Spleen (tissue), 11 donors: ENCODE data around the gene APBB2. TPM values are rescaled to one million over a fixed set of nuclear protein-coding genes. Genes with fewer than 3 reads are reported as not detected.

Experiments
- DNase-seq: peaks from one replicate; pipeline ENCODE4 v3.0.0-alpha.2; 2020
- H3K27ac ChIP-seq, 8 donors: fragments of 200-600 bp; sonication (generic) in 7 of 8; 1 replicate in 4 of 8; 2 replicates in 4 of 8; pipeline versions ENCODE4 v1.5.0 to v1.8.0; 2016 to 2021; ENCODE audit warnings: inconsistent platforms in 4 of 8, mild to moderate bottlenecking in 4 of 8, moderate library complexity in 1 of 8
- H3K27me3 ChIP-seq, 7 donors: fragments of 200-600 bp; sonication (generic) in 6 of 7; replicated peaks in 1 of 7; 1 replicate in 4 of 7; 2 replicates in 3 of 7; pipeline versions ENCODE4 v1.5.0 to v1.8.0; 2016 to 2021; ENCODE audit warnings: inconsistent platforms in 3 of 7, mild to moderate bottlenecking in 1 of 7
- H3K36me3 ChIP-seq, 6 donors: fragments of 200-600 bp; sonication (generic) in 5 of 6; 1 replicate in 4 of 6; 2 replicates in 2 of 6; pipeline versions ENCODE4 v1.5.0 to v1.8.0; 2016 to 2021; ENCODE audit warnings: inconsistent platforms in 2 of 6
- H3K4me1 ChIP-seq, 6 donors: fragments of 200-600 bp; sonication (generic) in 5 of 6; 1 replicate in 3 of 6; 2 replicates in 3 of 6; pipeline versions ENCODE4 v1.5.0 to v1.8.0; 2016 to 2021; ENCODE audit warnings: inconsistent platforms in 3 of 6
- H3K4me3 ChIP-seq, 8 donors: fragments of 200-600 bp; sonication (generic) in 7 of 8; 1 replicate in 4 of 8; 2 replicates in 4 of 8; pipeline versions ENCODE4 v1.5.0 to v1.8.0; 2016 to 2021; ENCODE audit warnings: inconsistent platforms in 4 of 8, mild to moderate bottlenecking in 4 of 8, moderate library complexity in 2 of 8
- H3K9me3 ChIP-seq, 8 donors: fragments of 200-600 bp; sonication (generic) in 7 of 8; 1 replicate in 4 of 8; 2 replicates in 4 of 8; pipeline versions ENCODE4 v1.5.0 to v1.8.0; 2016 to 2021; ENCODE audit warnings: inconsistent platforms in 4 of 8
- POLR2A ChIP-seq, 3 donors: fragments of 450-650 bp; IDR thresholded peaks; one replicate each; pipeline ENCODE4 v1.5.1; 2017; ENCODE audit warnings: antibody characterized with exemption in 3 of 3, mild to moderate bottlenecking in 1 of 3
- POLR2AphosphoS5 ChIP-seq, 3 donors: sonication (generic); formaldehyde crosslinking; IDR thresholded peaks; one replicate each; pipeline ENCODE4 v1.5.1; 2017; ENCODE audit warnings: antibody characterized with exemption in 3 of 3
- WGBS, 5 donors: extraction: QIAGEN DNeasy Blood & Tissue Kit in 3 of 5; methylation state at CpG; one replicate each; pipeline versions ENCODE4 v1.1.5 to v1.1.7; 2013 to 2018; 5-methylcytosine and 5-hydroxymethylcytosine counted together
- intact Hi-C: fragments of 100-400 bp; cut with DNase I; formaldehyde crosslinking; loops from one replicate; pipeline ENCODE4 v1.15.0; 2023; ENCODE audit warnings: low total_unique reads
- polyA plus RNA-seq, 3 donors: library from polyadenylated mRNA; stranded (reverse); fragments of 200-250 nt; gene quantifications; one replicate each; pipeline ENCODE4 v1.2.1, GENCODE V29; 2013
- total RNA-seq, 7 donors: library from RNA; depleted of rRNA in 3 of 7; stranded (reverse); fragments of >200 nt in 3 of 7; fragmentation: NEBNext Ultra II Directional in 4 of 7; extraction: Animal tissue kit (Norgen Biotek cat#: 25700) in 4 of 7; gene quantifications; one replicate each; pipeline versions ENCODE4 v1.1.0 to v1.2.1, GENCODE V29; 2016 to 2021
- TF ChIP-seq, protein P1 (sequence below), 11 experiments: fragments of 200-600 bp in 7 of 11; fragments of 450-650 bp in 4 of 11; sonication (generic) in 4 of 11; IDR thresholded peaks in 8 of 11; conservative IDR thresholded peaks in 3 of 11; 1 replicate in 7 of 11; 2 replicates in 4 of 11; pipeline versions ENCODE4 v1.4.0 to v1.8.0; 2016 to 2021; ENCODE audit warnings: antibody characterized with exemption in 11 of 11, inconsistent platforms in 4 of 11, mild to moderate bottlenecking in 1 of 11
- donor health status: healthy with polysubstance abuse.
- donor health status: DM: no; HTN: no; CAD: no; lungs with moderate emphysema.
- donor health status: DM: no; HTN: no; CAD: no.
- donor health status: Bipolar disorder and iron deficiency.
- donor health status: healthy.
- donor health status: DM: no; HTN: no; CAD: no.
- donor health status: DM: yes; HTN: yes; CAD: no.

The APBB2 gene
- total and polyA plus RNA-seq, 10 donors, result 4.0 to 115 (median 76.7) TPM

DNA sequence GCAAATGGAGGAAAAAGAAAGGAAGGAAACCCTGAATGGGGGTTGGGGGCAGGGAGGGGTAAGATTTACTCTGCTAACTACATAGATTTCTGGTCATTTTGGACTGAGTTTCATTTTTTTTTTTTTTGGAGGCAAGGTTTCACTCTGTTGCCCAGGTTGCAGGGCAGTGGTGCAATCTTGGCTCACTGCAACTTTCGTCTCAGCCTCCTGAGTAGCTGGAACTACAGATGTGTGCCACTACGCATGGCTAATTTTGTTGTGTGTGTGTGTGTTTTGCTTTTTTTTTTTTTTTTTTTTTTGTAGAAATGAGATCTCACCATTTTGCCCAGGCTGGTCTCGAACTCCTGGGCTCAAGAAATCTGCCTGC, 223.5 kb downstream of the APBB2 start:
- WGBS, 5 donors, result 59 to 85% (median 67%) methylated on average over 3 of the region's 3 CpGs
- Histone ChIP-seq H3K9me3 (no peaks in the 10 kb centered on the region), H3K4me1 (peaks cover 0 to 35% (median 11%) of the 10 kb centered on the region in 6 donors), H3K4me3 (no peak overlapping the region), H3K36me3 (no peaks in the 10 kb centered on the region), H3K27ac (peak overlapping the region in 3 of 8 donors; percentile 11 to 39 (median 25)), H3K27me3 (no peaks in the 10 kb centered on the region)
- DNase-seq, result no peak
- intact Hi-C loops, result no loop called here
- TF ChIP-seq POLR2AphosphoS5 (IDR thresholded peaks at IDR 0.05) (no peak), POLR2A (IDR thresholded peaks at IDR 0.05) (no peak)
- TF ChIP-seq, protein P1, sequence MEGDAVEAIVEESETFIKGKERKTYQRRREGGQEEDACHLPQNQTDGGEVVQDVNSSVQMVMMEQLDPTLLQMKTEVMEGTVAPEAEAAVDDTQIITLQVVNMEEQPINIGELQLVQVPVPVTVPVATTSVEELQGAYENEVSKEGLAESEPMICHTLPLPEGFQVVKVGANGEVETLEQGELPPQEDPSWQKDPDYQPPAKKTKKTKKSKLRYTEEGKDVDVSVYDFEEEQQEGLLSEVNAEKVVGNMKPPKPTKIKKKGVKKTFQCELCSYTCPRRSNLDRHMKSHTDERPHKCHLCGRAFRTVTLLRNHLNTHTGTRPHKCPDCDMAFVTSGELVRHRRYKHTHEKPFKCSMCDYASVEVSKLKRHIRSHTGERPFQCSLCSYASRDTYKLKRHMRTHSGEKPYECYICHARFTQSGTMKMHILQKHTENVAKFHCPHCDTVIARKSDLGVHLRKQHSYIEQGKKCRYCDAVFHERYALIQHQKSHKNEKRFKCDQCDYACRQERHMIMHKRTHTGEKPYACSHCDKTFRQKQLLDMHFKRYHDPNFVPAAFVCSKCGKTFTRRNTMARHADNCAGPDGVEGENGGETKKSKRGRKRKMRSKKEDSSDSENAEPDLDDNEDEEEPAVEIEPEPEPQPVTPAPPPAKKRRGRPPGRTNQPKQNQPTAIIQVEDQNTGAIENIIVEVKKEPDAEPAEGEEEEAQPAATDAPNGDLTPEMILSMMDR (IDR thresholded peaks at IDR 0.05 in 8 of 11, conservative IDR thresholded peaks at IDR 0.05 in 3 of 11), result no peak

DNA sequence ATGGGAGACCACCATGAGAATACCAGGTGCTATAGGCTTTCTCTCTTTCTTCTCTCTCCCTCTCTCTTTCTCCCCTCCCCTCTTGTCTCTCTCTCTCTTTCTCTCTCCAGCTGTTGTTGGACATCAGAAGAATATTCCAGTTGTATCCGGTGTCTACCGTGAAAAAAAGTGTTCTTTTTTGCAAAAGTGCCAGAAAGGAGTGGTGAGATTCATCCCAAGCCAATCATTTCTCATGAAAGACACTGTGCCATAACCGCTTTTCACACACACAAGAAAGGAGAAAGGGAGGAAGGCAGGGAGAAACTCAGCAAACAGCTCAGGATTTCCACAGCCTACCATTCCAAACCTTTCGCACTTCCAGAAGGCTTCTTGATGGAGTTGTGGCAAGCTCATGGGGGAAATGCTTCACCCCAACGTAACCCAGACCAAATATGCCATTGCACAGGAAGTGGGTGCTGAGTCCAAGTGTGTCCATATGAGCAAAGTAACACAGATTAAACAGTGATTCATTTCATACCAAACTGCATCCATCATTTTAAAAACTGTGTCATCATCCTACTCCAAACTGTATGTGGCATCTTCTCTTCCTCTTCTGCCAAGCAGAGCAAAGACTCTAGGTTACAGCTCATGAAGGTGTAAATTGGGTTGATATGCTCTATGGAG, 224.0 kb downstream of the APBB2 start:
- H3K4me3 ChIP-seq, result no peak overlapping the region
- DNase-seq, result no peak
- H3K36me3 ChIP-seq, result no peaks in the 10 kb centered on the region
- peak overlapping the region in 3 of 8 donors; percentile 11 to 39 (median 25) for H3K27ac ChIP-seq
- H3K4me1 ChIP-seq, result peaks cover 0 to 35% (median 11%) of the 10 kb centered on the region in 6 donors
- WGBS, 5 donors, result 69 to 89% (median 75%) methylated on average over 5 of the region's 5 CpGs
- TF ChIP-seq, protein P1 (IDR thresholded peaks at IDR 0.05 in 8 of 11, conservative IDR thresholded peaks at IDR 0.05 in 3 of 11), result no peak
- TF ChIP-seq POLR2A (IDR thresholded peaks at IDR 0.05), result no peak
- peak in 1 of 3 donors; percentile 21 for TF ChIP-seq POLR2AphosphoS5 (IDR thresholded peaks at IDR 0.05)
- intact Hi-C loops, result no loop called here
- H3K27me3 ChIP-seq, result no peaks in the 10 kb centered on the region
- no peaks in the 10 kb centered on the region for H3K9me3 ChIP-seq

DNA sequence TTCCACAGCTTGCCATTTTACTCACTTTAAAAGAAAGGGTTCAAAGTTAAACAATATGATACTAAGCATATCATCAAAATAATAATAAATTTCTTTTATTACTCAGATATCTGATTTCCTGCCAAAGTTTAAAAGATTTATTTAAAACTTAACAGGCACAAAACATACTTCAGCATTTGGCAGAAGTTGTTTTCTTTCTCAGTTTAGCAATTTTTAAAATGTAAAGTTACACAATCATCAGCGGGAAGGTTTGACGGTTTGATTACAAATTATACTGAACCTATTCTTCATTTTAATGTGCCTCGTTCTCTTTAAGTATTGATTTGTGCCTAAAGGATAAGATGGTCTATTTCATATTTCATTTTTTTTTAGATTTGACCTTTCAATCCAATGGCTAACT, 227.2 kb downstream of the APBB2 start:
- intact Hi-C loops, result no loop called here
- 51 to 79% (median 63%) methylated on average over 3 of the region's 3 CpGs for WGBS, 5 donors
- Histone ChIP-seq H3K36me3 (no peaks in the 10 kb centered on the region), H3K27me3 (no peaks in the 10 kb centered on the region), H3K4me3 (no peak overlapping the region), H3K27ac (no peak overlapping the region), H3K9me3 (no peaks in the 10 kb centered on the region), H3K4me1 (peaks cover 0 to 17% (median 0%) of the 10 kb centered on the region in 6 donors)
- no peak for TF ChIP-seq POLR2AphosphoS5 (IDR thresholded peaks at IDR 0.05)
- no peak for TF ChIP-seq POLR2A (IDR thresholded peaks at IDR 0.05)
- TF ChIP-seq, protein P1 (IDR thresholded peaks at IDR 0.05 in 8 of 11, conservative IDR thresholded peaks at IDR 0.05 in 3 of 11), result no peak
- no peak for DNase-seq

DNA sequence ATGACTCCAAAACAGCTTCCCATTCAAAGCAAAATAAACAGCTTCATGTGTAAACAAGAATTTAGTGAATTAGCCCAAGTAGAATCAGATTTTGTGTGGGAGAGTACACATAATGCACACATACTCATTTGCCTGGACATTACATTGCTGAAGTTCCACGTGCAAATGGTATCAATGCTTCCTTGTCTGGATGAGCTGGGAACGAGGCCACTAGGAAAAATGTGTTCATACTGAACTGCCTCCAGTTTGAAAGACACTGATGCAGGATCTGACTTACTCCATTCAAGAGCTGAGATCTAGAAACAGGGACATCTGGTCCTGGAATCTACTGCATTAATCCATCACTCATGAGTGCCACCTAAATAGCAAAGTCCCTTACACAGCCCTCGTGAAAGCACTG, 228.0 kb downstream of the APBB2 start:
- Histone ChIP-seq H3K27me3 (no peaks in the 10 kb centered on the region), H3K4me1 (peaks cover 0 to 9% (median 0%) of the 10 kb centered on the region in 6 donors), H3K27ac (no peak overlapping the region), H3K4me3 (no peak overlapping the region), H3K36me3 (no peaks in the 10 kb centered on the region), H3K9me3 (no peaks in the 10 kb centered on the region)
- no peak for DNase-seq
- WGBS, 5 donors, result 49 to 86% (median 76%) methylated on average over 3 of the region's 3 CpGs
- TF ChIP-seq POLR2A (IDR thresholded peaks at IDR 0.05) (no peak), POLR2AphosphoS5 (IDR thresholded peaks at IDR 0.05) (no peak)
- TF ChIP-seq, protein P1 (IDR thresholded peaks at IDR 0.05 in 8 of 11, conservative IDR thresholded peaks at IDR 0.05 in 3 of 11), result no peak
- intact Hi-C loops, result no loop called here
